MCF 10A (cell line): ENCODE measurements around the gene ANKFY1. TPM values are rescaled to one million over a fixed set of nuclear protein-coding genes. Genes with fewer than 3 reads are reported as not detected.

Experiments used
- BruUV-seq: library from RNA; stranded (reverse); fragments of 400-500 nt; replicated peaks from 2 replicates; lab custom pipeline; 2021; lab: Mats Ljungman, UMichigan
- CTCF ChIA-PET: fragments of 300-600 bp; sonication (Branson Sonifier 250); formaldehyde crosslinking; extraction: SDS; loops from one replicate; lab custom pipeline; 2021; ENCODE audit warnings: antibody characterized with exemption, inconsistent platforms; lab: Yijun Ruan, JAX
- POLR2A ChIA-PET: fragments of 300-600, 350-650 bp; sonication (Branson Sonifier 250); formaldehyde crosslinking; extraction: SDS; loops from one replicate; lab custom pipeline; 2020; ENCODE audit warnings: antibody characterized with exemption, inconsistent platforms; lab: Yijun Ruan, JAX
- DNase-seq: peaks from one replicate; pipeline ENCODE4 v3.0.0-alpha.2; 2018; ENCODE audit not compliant: unreplicated experiment
- H3K27ac Mint-ChIP-seq: one replicate; pipeline ENCODE4 v1.8.0; 2022; ENCODE audit warnings: mild to moderate bottlenecking, low read depth, mixed read lengths; ENCODE audit not compliant: unreplicated experiment
- H3K27me3 Mint-ChIP-seq: one replicate; pipeline ENCODE4 v1.8.0; 2022; ENCODE audit warnings: mixed read lengths; ENCODE audit not compliant: insufficient read depth, unreplicated experiment
- H3K36me3 Mint-ChIP-seq: one replicate; pipeline ENCODE4 v1.8.0; 2022; ENCODE audit warnings: mild to moderate bottlenecking, moderate library complexity, mixed read lengths; ENCODE audit not compliant: insufficient read depth, unreplicated experiment
- H3K4me1 Mint-ChIP-seq: one replicate; pipeline ENCODE4 v1.8.0; 2022; ENCODE audit warnings: mixed read lengths; ENCODE audit not compliant: insufficient read depth, unreplicated experiment
- H3K4me3 Mint-ChIP-seq: one replicate; pipeline ENCODE4 v1.8.0; 2022; ENCODE audit warnings: mild to moderate bottlenecking, moderate library complexity, mixed read lengths; ENCODE audit not compliant: unreplicated experiment
- H3K9me3 Mint-ChIP-seq: one replicate; pipeline ENCODE4 v1.8.0; 2022; ENCODE audit warnings: mixed read lengths; ENCODE audit not compliant: unreplicated experiment
- CTCF ChIP-seq: fragments of 200-600 bp; IDR thresholded peaks from one replicate; pipeline ENCODE4 v1.8.0; 2022; ENCODE audit warnings: antibody characterized with exemption, mild to moderate bottlenecking; ENCODE audit not compliant: unreplicated experiment
- intact Hi-C: fragments of 100-400 bp; cut with micrococcal nuclease; formaldehyde crosslinking; loops from 2 replicates; pipeline ENCODE4 v1.14.1; 2022
- total RNA-seq: library from RNA; stranded (reverse); gene quantifications from 2 replicates; pipeline ENCODE4 v1.2.3, GENCODE V29; 2022

ANKFY1 gene
- total RNA-seq, 1 experiment from 2014 or later: 34.9 TPM

GRCh38 chr17:4182043-4182442 is 81.7 kb downstream of the ANKFY1 start:
- POLR2A ChIA-PET: interaction anchor here (3.1 kb wide), 1 partner anchor 18 kb away, joined by 12 read pairs; no protein-coding TSS in a partner anchor
- intact Hi-C loops: no loop called here
- Mint-ChIP-seq H3K27ac (no peak overlapping the region), H3K9me3 (no peaks in the 10 kb centered on the region), H3K27me3 (no peaks in the 10 kb centered on the region), H3K4me3 (no peak overlapping the region), H3K4me1 (peaks cover 7% of the 10 kb centered on the region), H3K36me3 (peaks cover 82% of the 10 kb centered on the region)
- BruUV-seq: no TSS peak
- CTCF ChIA-PET: no interaction called here
- TF ChIP-seq CTCF: no peak
- DNase-seq: no peak

GRCh38 chr17:4180791-4181190 is 83.0 kb downstream of the ANKFY1 start:
- no TSS peak for BruUV-seq
- H3K9me3 Mint-ChIP-seq: no peaks in the 10 kb centered on the region

GRCh38 chr17:4179071-4179470 is 84.7 kb downstream of the ANKFY1 start:
- ChIA-PET POLR2A (interaction anchor here (0.6 to 1.2 kb wide), 4 partner anchors 8 to 49 kb away, joined by 3 to 4 read pairs (median 4); partner anchors contain the start of genes CYB5D2 and ZZEF1), CTCF (interaction anchor here (0.6 to 0.8 kb wide), 4 partner anchors 15 to 240 kb away, joined by 3 to 5 read pairs (median 4); no protein-coding TSS in a partner anchor)
- DNase-seq: no peak
- BruUV-seq: no TSS peak
- H3K27ac Mint-ChIP-seq: no peak overlapping the region
- no peaks in the 10 kb centered on the region for H3K4me1 Mint-ChIP-seq
- intact Hi-C loops: no loop called here
- no peaks in the 10 kb centered on the region for H3K9me3 Mint-ChIP-seq
- peaks cover 86% of the 10 kb centered on the region for H3K36me3 Mint-ChIP-seq
- H3K4me3 Mint-ChIP-seq: no peak overlapping the region
- H3K27me3 Mint-ChIP-seq: no peaks in the 10 kb centered on the region
- no peak for TF ChIP-seq CTCF

More at GRCh38 chr17:4180791-4181190, 83.0 kb downstream of the ANKFY1 start:
- Mint-ChIP-seq H3K27me3 (no peaks in the 10 kb centered on the region), H3K27ac (no peak overlapping the region), H3K36me3 (peaks cover 82% of the 10 kb centered on the region), H3K4me1 (no peaks in the 10 kb centered on the region), H3K4me3 (no peak overlapping the region)
- no peak for TF ChIP-seq CTCF
- no peak for DNase-seq
- CTCF ChIA-PET: interaction anchor here (0.6 to 1.0 kb wide), 2 partner anchors 247 to 266 kb away, joined by 4 read pairs; no protein-coding TSS in a partner anchor
- POLR2A ChIA-PET: interaction anchor here (0.7 to 3.1 kb wide), 2 partner anchors 17 kb away, joined by 3 to 12 read pairs; no protein-coding TSS in a partner anchor
- intact Hi-C loops: no loop called here

- no peaks in the 10 kb centered on the region for H3K27me3 Mint-ChIP-seq
- CTCF ChIA-PET: interaction anchor here (0.6 to 0.8 kb wide), 5 partner anchors 15 to 240 kb away, joined by 3 to 5 read pairs (median 3); no protein-coding TSS in a partner anchor
- no peak overlapping the region for H3K4me3 Mint-ChIP-seq
- H3K36me3 Mint-ChIP-seq: peaks cover 90% of the 10 kb centered on the region
- intact Hi-C loops: no loop called here
- no peaks in the 10 kb centered on the region for H3K4me1 Mint-ChIP-seq
- BruUV-seq: no TSS peak
- peak overlapping the region; percentile 42 for H3K27ac Mint-ChIP-seq
- POLR2A ChIA-PET: interaction anchor here (0.6 to 1.2 kb wide), 3 partner anchors 18 to 48 kb away, joined by 3 to 4 read pairs (median 3); partner anchors contain the start of genes CYB5D2 and ZZEF1
- no peaks in the 10 kb centered on the region for H3K9me3 Mint-ChIP-seq
- no peak for DNase-seq
- TF ChIP-seq CTCF: no peak
Observed at GRCh38 chr17:4178651-4179050, 85.1 kb downstream of the ANKFY1 start.
